HepG2 (cell line): ENCODE measurements around the gene PPP4R2.

Experiments
- CEBPB ChIP-seq: IDR thresholded peaks from 2 replicates; pipeline ENCODE4 v1.6.1; 2011; ENCODE audit warnings: low read depth, low read length, improper control_type of control experiment, borderline replicate concordance
- MXD1 ChIP-seq: sonication (generic); formaldehyde crosslinking; IDR thresholded peaks from 2 replicates; pipeline ENCODE4 v1.4.0; 2020; ENCODE audit warnings: mild to moderate bottlenecking, missing genetic modification reagents
- NR2F2 ChIP-seq: IDR thresholded peaks from 2 replicates; pipeline ENCODE4 v1.6.1; 2012; ENCODE audit warnings: low read depth, inconsistent platforms, borderline replicate concordance
- SMARCE1 ChIP-seq: fragments of 450-650 bp; IDR thresholded peaks from 2 replicates; pipeline ENCODE4 v1.6.1; 2017; ENCODE audit warnings: borderline replicate concordance

GRCh38 chr3:72977060-72977808 lies 19.4 kb upstream of the PPP4R2 start:
- TF ChIP-seq NR2F2 (no peak), SMARCE1 (no peak), CEBPB (no peak), MXD1 (CRISPR knock-in tag) (no peak)
